Osteocyte (in vitro differentiated cells): ENCODE data around the gene CBARP. TPM values are rescaled to one million over a fixed set of nuclear protein-coding genes. Genes with fewer than 3 reads are reported as not detected.
A peak's percentile ranks its signal among the peaks of the same experiment; 100 is the strongest.

ENCODE experiments used
- DNase-seq: peaks from one replicate; pipeline ENCODE4 v3.0.0; 2021; ENCODE audit warnings: mixed read lengths; ENCODE audit not compliant: unreplicated experiment; ENCODE audit errors: extremely low spot score
- H3K27ac Mint-ChIP-seq: one replicate; pipeline ENCODE4 v1.8.0; 2021; ENCODE audit warnings: mild to moderate bottlenecking, mixed read lengths; ENCODE audit not compliant: unreplicated experiment
- H3K27me3 Mint-ChIP-seq: one replicate; pipeline ENCODE4 v1.8.0; 2021; ENCODE audit warnings: mixed read lengths; ENCODE audit not compliant: unreplicated experiment
- H3K36me3 Mint-ChIP-seq: one replicate; pipeline ENCODE4 v1.8.0; 2021; ENCODE audit warnings: mixed read lengths; ENCODE audit not compliant: unreplicated experiment
- H3K4me1 Mint-ChIP-seq: one replicate; pipeline ENCODE4 v1.8.0; 2021; ENCODE audit warnings: mixed read lengths; ENCODE audit not compliant: unreplicated experiment
- H3K4me3 Mint-ChIP-seq: one replicate; pipeline ENCODE4 v1.8.0; 2021; ENCODE audit warnings: mild to moderate bottlenecking, moderate library complexity, mixed read lengths; ENCODE audit not compliant: unreplicated experiment
- H3K9me3 Mint-ChIP-seq: one replicate; pipeline ENCODE4 v1.8.0; 2021; ENCODE audit warnings: mixed read lengths; ENCODE audit not compliant: unreplicated experiment
- total RNA-seq: library from RNA; stranded (reverse); gene quantifications from 2 replicates; pipeline ENCODE4 v1.2.1, GENCODE V29; 2021
- TF ChIP-seq, protein P1 (sequence below): fragments of 200-600 bp; sonication (generic); IDR thresholded peaks from 2 replicates; pipeline ENCODE4 v1.5.0; 2021; ENCODE audit warnings: antibody characterized with exemption, mild to moderate bottlenecking, moderate library complexity

CBARP gene
- total RNA-seq, 1 donor from 2014 or later = 6.9 TPM

- Mint-ChIP-seq H3K9me3 (no peaks in the 10 kb centered on the region), H3K27me3 (peaks cover 11% of the 10 kb centered on the region), H3K4me1 (peaks cover 14% of the 10 kb centered on the region), H3K4me3 (peak overlapping the region; percentile 62), H3K27ac (no peak overlapping the region), H3K36me3 (peaks cover 2% of the 10 kb centered on the region)
- TF ChIP-seq, protein P1, sequence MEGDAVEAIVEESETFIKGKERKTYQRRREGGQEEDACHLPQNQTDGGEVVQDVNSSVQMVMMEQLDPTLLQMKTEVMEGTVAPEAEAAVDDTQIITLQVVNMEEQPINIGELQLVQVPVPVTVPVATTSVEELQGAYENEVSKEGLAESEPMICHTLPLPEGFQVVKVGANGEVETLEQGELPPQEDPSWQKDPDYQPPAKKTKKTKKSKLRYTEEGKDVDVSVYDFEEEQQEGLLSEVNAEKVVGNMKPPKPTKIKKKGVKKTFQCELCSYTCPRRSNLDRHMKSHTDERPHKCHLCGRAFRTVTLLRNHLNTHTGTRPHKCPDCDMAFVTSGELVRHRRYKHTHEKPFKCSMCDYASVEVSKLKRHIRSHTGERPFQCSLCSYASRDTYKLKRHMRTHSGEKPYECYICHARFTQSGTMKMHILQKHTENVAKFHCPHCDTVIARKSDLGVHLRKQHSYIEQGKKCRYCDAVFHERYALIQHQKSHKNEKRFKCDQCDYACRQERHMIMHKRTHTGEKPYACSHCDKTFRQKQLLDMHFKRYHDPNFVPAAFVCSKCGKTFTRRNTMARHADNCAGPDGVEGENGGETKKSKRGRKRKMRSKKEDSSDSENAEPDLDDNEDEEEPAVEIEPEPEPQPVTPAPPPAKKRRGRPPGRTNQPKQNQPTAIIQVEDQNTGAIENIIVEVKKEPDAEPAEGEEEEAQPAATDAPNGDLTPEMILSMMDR = no peak
- DNase-seq = no peak
Observed at GRCh38 chr19:1284293-1284978, 46.6 kb upstream of the CBARP start.

DNA sequence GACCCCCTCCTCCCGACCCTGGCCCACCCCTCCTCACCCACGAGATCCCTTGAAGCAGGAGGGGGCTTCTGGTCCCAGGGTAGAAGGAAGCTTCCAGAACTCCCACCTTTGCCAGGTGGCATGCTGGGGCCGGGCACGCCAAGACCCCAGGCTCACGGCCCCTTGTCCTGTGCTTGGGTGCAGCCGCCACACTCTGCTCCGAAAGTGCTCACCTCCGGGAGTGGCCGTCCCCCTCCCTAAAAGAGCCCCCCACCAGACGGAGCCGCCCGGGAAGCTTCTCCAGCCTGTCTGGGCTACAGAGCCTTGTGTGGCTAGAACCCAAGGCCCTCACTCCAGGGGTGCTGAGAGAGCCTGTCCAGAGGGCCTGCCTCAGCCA lies 46.1 kb upstream of the CBARP start:
- no peak for DNase-seq
- Mint-ChIP-seq H3K9me3 (no peaks in the 10 kb centered on the region), H3K36me3 (peaks cover 4% of the 10 kb centered on the region), H3K27ac (no peak overlapping the region), H3K4me3 (no peak overlapping the region), H3K4me1 (peaks cover 14% of the 10 kb centered on the region), H3K27me3 (peaks cover 11% of the 10 kb centered on the region)
- TF ChIP-seq, protein P1 = no peak

- TF ChIP-seq, protein P1 = no peak
- Mint-ChIP-seq H3K27me3 (peaks cover 11% of the 10 kb centered on the region), H3K4me1 (peaks cover 14% of the 10 kb centered on the region), H3K4me3 (no peak overlapping the region), H3K9me3 (no peaks in the 10 kb centered on the region), H3K36me3 (peaks cover 4% of the 10 kb centered on the region), H3K27ac (no peak overlapping the region)
- DNase-seq = no peak
Observed at GRCh38 chr19:1283207-1283916, 45.6 kb upstream of the CBARP start.

- DNase-seq = no peak
- Mint-ChIP-seq H3K9me3 (no peaks in the 10 kb centered on the region), H3K4me1 (peaks cover 14% of the 10 kb centered on the region), H3K27me3 (peaks cover 11% of the 10 kb centered on the region), H3K36me3 (peaks cover 4% of the 10 kb centered on the region), H3K27ac (no peak overlapping the region), H3K4me3 (no peak overlapping the region)
- TF ChIP-seq, protein P1 = no peak
Observed at GRCh38 chr19:1282588-1283206, 44.9 kb upstream of the CBARP start.
